GM23338 (cell line): ENCODE results near the gene DHFR2. TPM values are rescaled to one million over a fixed set of nuclear protein-coding genes. Genes with fewer than 3 reads are reported as not detected.

Experiments
- ATAC-seq: fragments of 200-7000 bp; cut with Tn5 transposase; 3 replicates; pipeline ENCODE4 v1.9.1; 2020
- DNase-seq: peaks from one replicate; pipeline ENCODE4 v3.0.0-alpha.2; 2015; ENCODE audit warnings: low spot score
- H2AFZ ChIP-seq: fragments of 200-600 bp; sonication (generic); 2 replicates; pipeline ENCODE4 v1.8.0; 2016; ENCODE audit warnings: antibody characterized with exemption, mild to moderate bottlenecking, moderate library complexity
- H3F3A ChIP-seq: fragments of 200-600 bp; sonication (generic); replicated peaks from 2 replicates; pipeline ENCODE4 v1.8.0; 2017; ENCODE audit warnings: antibody characterized with exemption, mixed run types, low read depth
- H3K27ac ChIP-seq: fragments of 200-600 bp; sonication (generic); 2 replicates; pipeline ENCODE4 v1.6.1; 2016; ENCODE audit warnings: low read depth
- H3K27me3 ChIP-seq: fragments of 200-600 bp; sonication (generic); 2 replicates; pipeline ENCODE4 v1.8.0; 2016; ENCODE audit warnings: mild to moderate bottlenecking, mixed run types, moderate library complexity; ENCODE audit not compliant: insufficient read depth
- H3K36me3 ChIP-seq: fragments of 200-600 bp; sonication (generic); 2 replicates; pipeline ENCODE4 v1.8.0; 2016; ENCODE audit warnings: mild to moderate bottlenecking; ENCODE audit not compliant: insufficient read depth
- H3K4me1 ChIP-seq: fragments of 200-600 bp; sonication (generic); 2 replicates; pipeline ENCODE4 v1.8.0; 2016; ENCODE audit warnings: mild to moderate bottlenecking, moderate library complexity; ENCODE audit not compliant: insufficient read depth
- H3K4me2 ChIP-seq: fragments of 200-600 bp; sonication (generic); 2 replicates; pipeline ENCODE4 v1.7.1; 2017; ENCODE audit warnings: mixed run types
- H3K4me3 ChIP-seq: fragments of 200-600 bp; sonication (generic); 2 replicates; pipeline ENCODE4 v1.6.1; 2016; ENCODE audit warnings: mixed run types
- H3K79me2 ChIP-seq: fragments of 200-600 bp; sonication (generic); replicated peaks from 2 replicates; pipeline ENCODE4 v1.8.0; 2017; ENCODE audit warnings: mild to moderate bottlenecking; ENCODE audit not compliant: insufficient read depth
- H3K9me2 ChIP-seq: fragments of 200-600 bp; sonication (generic); 2 replicates; pipeline ENCODE4 v1.8.0; 2017; ENCODE audit not compliant: insufficient read depth
- H4K20me1 ChIP-seq: fragments of 200-600 bp; sonication (generic); replicated peaks from 2 replicates; pipeline ENCODE4 v1.8.0; 2017; ENCODE audit warnings: mild to moderate bottlenecking; ENCODE audit not compliant: insufficient read depth
- H3K27ac Mint-ChIP-seq: 2 replicates; pipeline ENCODE4 v1.8.0; 2020; ENCODE audit warnings: inconsistent platforms, mild to moderate bottlenecking, moderate library complexity, mixed read lengths
- H3K27me3 Mint-ChIP-seq: 3 replicates; pipeline ENCODE4 v1.8.0; 2022; ENCODE audit warnings: low read depth, mild to moderate bottlenecking, moderate library complexity, mixed read lengths, inconsistent platforms; ENCODE audit not compliant: insufficient read depth, poor library complexity
- H3K36me3 Mint-ChIP-seq: 3 replicates; pipeline ENCODE4 v1.8.0; 2021; ENCODE audit warnings: low read depth, mild to moderate bottlenecking, inconsistent platforms, moderate library complexity, mixed read lengths
- H3K4me1 Mint-ChIP-seq: 3 replicates; pipeline ENCODE4 v1.8.0; 2020; ENCODE audit warnings: mild to moderate bottlenecking, inconsistent platforms, mixed read lengths
- H3K4me3 Mint-ChIP-seq: 3 replicates; pipeline ENCODE4 v1.8.0; 2021; ENCODE audit warnings: moderate library complexity, mild to moderate bottlenecking, inconsistent platforms, mixed read lengths
- H3K9me3 Mint-ChIP-seq: 3 replicates; pipeline ENCODE4 v1.8.0; 2020; ENCODE audit warnings: moderate library complexity, mild to moderate bottlenecking, inconsistent platforms, mixed read lengths
- CREB1 ChIP-seq: fragments of 250-450 bp; sonication (Bioruptor Pico); IDR thresholded peaks from 2 replicates; pipeline ENCODE4 v1.5.0; 2020; ENCODE audit warnings: low read depth, mild to moderate bottlenecking, moderate library complexity
- CTCF ChIP-seq, 2 experiments: fragments of 200-600 bp in 1 of 2; sonication (generic) in 1 of 2; conservative IDR thresholded peaks; 2 replicates each; pipeline versions ENCODE4 v1.5.1 to v1.6.1; 2016 to 2017; ENCODE audit warnings: antibody characterized with exemption in 2 of 2, low read depth in 2 of 2, mild to moderate bottlenecking in 2 of 2, moderate library complexity in 1 of 2
- EZH2phosphoT487 ChIP-seq: fragments of 200-600 bp; sonication (generic); IDR thresholded peaks from one replicate; pipeline ENCODE4 v1.8.1; 2018; ENCODE audit warnings: antibody characterized with exemption; ENCODE audit not compliant: unreplicated experiment
- NANOG ChIP-seq: IDR thresholded peaks from 2 replicates; pipeline ENCODE4 v1.6.1; 2016; ENCODE audit warnings: antibody characterized with exemption, borderline replicate concordance
- POLR2AphosphoS5 ChIP-seq: IDR thresholded peaks from 2 replicates; pipeline ENCODE4 v1.6.1; 2016; ENCODE audit warnings: antibody characterized with exemption, low read depth
- REST ChIP-seq: IDR thresholded peaks from one replicate; pipeline ENCODE4 v1.6.1; 2018; ENCODE audit warnings: antibody characterized with exemption; ENCODE audit not compliant: unreplicated experiment
- ZNF114 ChIP-seq: fragments of 250-450 bp; sonication (Bioruptor Pico); IDR thresholded peaks from 2 replicates; pipeline ENCODE4 v1.5.0; 2020; ENCODE audit warnings: mild to moderate bottlenecking, moderate library complexity
- ZNF331 ChIP-seq: fragments of 250-450 bp; sonication (Bioruptor Pico); IDR thresholded peaks from 2 replicates; pipeline ENCODE4 v1.5.0; 2020; ENCODE audit warnings: low read depth, mild to moderate bottlenecking, moderate library complexity
- polyA plus RNA-seq: library from polyadenylated mRNA; unstranded; fragments of >200 nt; fragmentation: Nextera tagmentation; extraction: Ambion mirVana; gene quantifications from 2 replicates; pipeline ENCODE4 v1.2.1, GENCODE V29; 2016
- total RNA-seq: library from RNA; depleted of rRNA; stranded (reverse); fragments of >200 nt; shearing (Covaris generic); gene quantifications from 2 replicates; pipeline ENCODE4 v1.2.3, GENCODE V29; 2014

The DHFR2 gene
- total and polyA plus RNA-seq, 2 experiments from 2014 or later = 1.1 to 1.6 TPM

- no peak overlapping the region for H3K27ac ChIP-seq
- DNase-seq = no peak
- no peaks in the 10 kb centered on the region for H3K4me1 ChIP-seq
- H3K4me1 Mint-ChIP-seq = peaks cover 2% of the 10 kb centered on the region; the same call in 1 of the 3 replicates
- no peak overlapping the region for H3K4me3 Mint-ChIP-seq
- no peak for TF ChIP-seq ZNF331 (CRISPR knock-in tag)
- no peak for TF ChIP-seq ZNF114 (CRISPR knock-in tag)
- no peak overlapping the region for H2AFZ ChIP-seq
- no peaks in the 10 kb centered on the region for H3K36me3 ChIP-seq
- no peak overlapping the region for H3K4me2 ChIP-seq
- H3K27ac Mint-ChIP-seq = no peak overlapping the region
- peaks cover 8% of the 10 kb centered on the region for H3K36me3 Mint-ChIP-seq
- peaks cover 6% of the 10 kb centered on the region for H3K27me3 Mint-ChIP-seq
- no peaks in the 10 kb centered on the region for H3F3A ChIP-seq
- H3K4me3 ChIP-seq = no peak overlapping the region
- ATAC-seq = no peak
- no peaks in the 10 kb centered on the region for H3K27me3 ChIP-seq
- H3K9me3 Mint-ChIP-seq = no peaks in the 10 kb centered on the region; the same call in 2 of the 3 replicates
- H3K9me2 ChIP-seq = no peaks in the 10 kb centered on the region
- peaks cover 10% of the 10 kb centered on the region; the same call in 1 of the 2 replicates for H3K79me2 ChIP-seq
- H4K20me1 ChIP-seq = no peaks in the 10 kb centered on the region
Measured at GRCh38 chr3:94065819-94066480, 3.2 kb upstream of the DHFR2 start.

GRCh38 chr3:94065122-94065521 lies 2.4 kb upstream of the DHFR2 start:
- Histone ChIP-seq H3K4me2 (no peak overlapping the region), H3K4me3 (no peak overlapping the region), H2AFZ (no peak overlapping the region), H3K4me1 (no peaks in the 10 kb centered on the region), H3K27ac (no peak overlapping the region), H3K79me2 (peaks cover 10% of the 10 kb centered on the region; the same call in 1 of the 2 replicates), H3K27me3 (no peaks in the 10 kb centered on the region), H3F3A (no peaks in the 10 kb centered on the region), H3K9me2 (no peaks in the 10 kb centered on the region), H3K36me3 (no peaks in the 10 kb centered on the region), H4K20me1 (no peaks in the 10 kb centered on the region)
- Mint-ChIP-seq H3K9me3 (no peaks in the 10 kb centered on the region; the same call in 2 of the 3 replicates), H3K36me3 (peaks cover 8% of the 10 kb centered on the region), H3K4me3 (no peak overlapping the region), H3K4me1 (peaks cover 2% of the 10 kb centered on the region; the same call in 1 of the 3 replicates), H3K27me3 (peaks cover 6% of the 10 kb centered on the region), H3K27ac (no peak overlapping the region)
- TF ChIP-seq EZH2phosphoT487 (no peak), POLR2AphosphoS5 (no peak), NANOG (no peak), REST (no peak), CTCF (conservative IDR thresholded peaks at IDR 0.05; ENCODE audit: low read depth in 2 of 2) (no peak), ZNF114 (CRISPR knock-in tag) (no peak), CREB1 (CRISPR knock-in tag) (no peak)
- ATAC-seq = no peak
- no peak for DNase-seq
